Measurements from ENCODE around the gene SLC39A9. TPM values are rescaled to one million over a fixed set of nuclear protein-coding genes. Genes with fewer than 3 reads are reported as not detected.
"Not testable (repeated sequence)": the region's sequence is repeated elsewhere in the genome, so short reads cannot be mapped to it uniquely, and the experiment has no call there.

The SLC39A9 gene
- total RNA-seq, 2 donors from 2014 or later, result 48.1 to 52.4 TPM

- H3K9me3 Mint-ChIP-seq; H3K27ac Mint-ChIP-seq; ATAC-seq; H3K36me3 Mint-ChIP-seq; DNase-seq (ENCODE audit: low spot score in 2 of 2): not testable (repeated sequence)
These were observed 99.4 kb downstream of the SLC39A9 start for GRCh38 chr14:69497866-69498265.

- not testable (repeated sequence) for H3K36me3 Mint-ChIP-seq; H3K27ac Mint-ChIP-seq; ATAC-seq; H3K9me3 Mint-ChIP-seq; DNase-seq (ENCODE audit: low spot score in 2 of 2)
These were observed 99.8 kb downstream of the SLC39A9 start for GRCh38 chr14:69498286-69498685.

- no peak for ATAC-seq
- no peaks in the 10 kb centered on the region for H3K36me3 Mint-ChIP-seq
- no peak overlapping the region for H3K27ac Mint-ChIP-seq
- H3K9me3 Mint-ChIP-seq, result no peaks in the 10 kb centered on the region
- no peak for DNase-seq (ENCODE audit: low spot score in 2 of 2)
These were observed 100.9 kb downstream of the SLC39A9 start for GRCh38 chr14:69499436-69499835.

GRCh38 chr14:69500096-69500495 lies 101.6 kb downstream of the SLC39A9 start:
- DNase-seq (ENCODE audit: low spot score in 2 of 2), result no peak
- H3K27ac Mint-ChIP-seq, result no peak overlapping the region
- no peaks in the 10 kb centered on the region for H3K36me3 Mint-ChIP-seq
- no peak for ATAC-seq
- no peaks in the 10 kb centered on the region for H3K9me3 Mint-ChIP-seq

GRCh38 chr14:69500736-69501135 lies 102.2 kb downstream of the SLC39A9 start:
- Mint-ChIP-seq H3K27ac (no peak overlapping the region), H3K9me3 (no peaks in the 10 kb centered on the region), H3K36me3 (no peaks in the 10 kb centered on the region)
- ATAC-seq (no peak), DNase-seq (ENCODE audit: low spot score in 2 of 2) (no peak)

DNA sequence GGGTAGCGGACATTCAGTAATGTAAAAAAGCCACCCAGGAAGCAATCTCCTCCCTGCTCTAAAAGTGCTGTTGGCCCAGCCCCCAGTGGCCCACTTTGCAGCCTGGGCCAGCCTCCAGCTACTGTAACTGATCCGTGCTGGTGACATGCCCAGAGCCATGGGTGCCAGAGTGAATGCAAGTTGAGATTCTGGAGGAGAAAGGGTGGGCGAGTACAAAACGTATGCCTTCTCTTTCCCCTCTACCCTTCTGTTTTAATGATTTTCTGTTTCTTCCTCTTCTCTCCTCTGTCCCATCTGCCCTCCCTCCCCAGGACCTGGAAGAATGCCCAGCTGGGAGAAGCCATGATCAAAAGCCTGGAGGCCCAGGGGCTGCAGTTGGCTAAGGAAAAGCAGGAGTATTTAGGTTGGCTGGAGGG lies 102.9 kb downstream of the SLC39A9 start:
- ATAC-seq, result no peak
- Mint-ChIP-seq H3K27ac (no peak overlapping the region), H3K9me3 (no peaks in the 10 kb centered on the region), H3K36me3 (no peaks in the 10 kb centered on the region)
- DNase-seq (ENCODE audit: low spot score in 2 of 2), result no peak

DNA sequence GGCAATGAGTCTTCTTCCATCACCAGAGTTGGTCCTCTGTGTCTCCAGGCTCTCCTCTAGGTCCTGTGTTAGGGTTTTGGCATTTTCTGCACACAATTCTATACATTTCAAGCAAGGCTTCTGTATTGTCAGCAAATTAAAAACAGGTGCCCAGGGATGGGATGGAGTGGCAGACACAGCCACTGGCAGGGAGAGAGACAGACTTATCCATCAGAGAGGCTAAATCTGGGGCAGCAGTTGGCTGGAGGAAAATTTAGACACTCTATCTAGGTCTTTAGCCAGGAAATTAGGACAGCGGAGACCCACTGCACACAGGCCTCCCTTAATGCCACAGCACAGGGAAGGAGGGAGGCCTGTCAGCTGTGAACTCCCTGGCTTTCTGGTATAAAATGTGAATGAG lies 106.3 kb downstream of the SLC39A9 start:
- no peak overlapping the region for H3K27ac Mint-ChIP-seq
- DNase-seq (ENCODE audit: low spot score in 2 of 2) (no peak), ATAC-seq (no peak)
- H3K36me3 Mint-ChIP-seq, result no peaks in the 10 kb centered on the region
- H3K9me3 Mint-ChIP-seq, result no peaks in the 10 kb centered on the region

GRCh38 chr14:69505338-69506240 lies 107.1 kb downstream of the SLC39A9 start:
- no peak overlapping the region for H3K27ac Mint-ChIP-seq
- ATAC-seq (peak; percentile 13 to 20), DNase-seq (ENCODE audit: low spot score in 2 of 2) (no peak)
- H3K36me3 Mint-ChIP-seq, result no peaks in the 10 kb centered on the region
- no peaks in the 10 kb centered on the region for H3K9me3 Mint-ChIP-seq

GRCh38 chr14:69506241-69506595 lies 107.7 kb downstream of the SLC39A9 start:
- Mint-ChIP-seq H3K27ac (no peak overlapping the region), H3K36me3 (no peaks in the 10 kb centered on the region), H3K9me3 (no peaks in the 10 kb centered on the region)
- ATAC-seq (no peak), DNase-seq (ENCODE audit: low spot score in 2 of 2) (no peak)

Other genes with a start within 250 kb of the SLC39A9 start
- gene DCAF5, start 245.6 kb upstream of the SLC39A9 start, total RNA-seq, result 10 to 100 TPM; 37.2 to 41.5 TPM
- gene EXD2, start 207.2 kb upstream of the SLC39A9 start, total RNA-seq, result 10 to 100 TPM in 1 of 2 donors, 1 to 10 TPM in 1; 7.1 to 13.5 TPM
- under 1 TPM in 1 of 2 donors, not detected in 1; 0.12 TPM for gene GALNT16, start 138.5 kb upstream of the SLC39A9 start, total RNA-seq
- 100 to 1,000 TPM; 296 to 371 TPM for gene ERH, start 393 bp upstream of the SLC39A9 start, total RNA-seq
- under 1 TPM; 0.05 to 0.12 TPM for gene PLEKHD1, start 86.0 kb downstream of the SLC39A9 start, total RNA-seq
- gene CCDC177, start 176.2 kb downstream of the SLC39A9 start, total RNA-seq, result not detected
- gene SUSD6, start 212.9 kb downstream of the SLC39A9 start, total RNA-seq, result 10 to 100 TPM; 54.1 to 98.6 TPM

Measured in activated naive CD4-positive, alpha-beta T cell treated with anti-CD3 and anti-CD28 coated beads, Interleukin-2, amount 50 U/mL, for 72 hours (primary cell).